Measurements from ENCODE around the gene UBR4. TPM values are rescaled to one million over a fixed set of nuclear protein-coding genes. Genes with fewer than 3 reads are reported as not detected.

Gene UBR4
- total RNA-seq, 1 experiment from 2014 or later = 131 TPM

DNA sequence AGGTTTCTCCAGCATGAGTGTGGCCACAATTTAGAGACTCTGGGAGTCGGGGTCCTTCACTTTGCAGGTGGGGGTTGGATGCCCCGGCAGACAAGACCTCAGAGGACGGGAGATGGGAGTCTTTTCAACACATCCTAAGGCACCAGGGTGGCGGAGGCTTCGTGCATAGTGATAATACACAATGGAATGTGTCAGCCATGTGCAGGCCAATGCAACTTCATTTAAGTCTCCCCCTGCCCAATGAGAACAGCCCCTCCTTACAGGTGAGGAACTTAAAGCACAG, 177.7 kb downstream of the UBR4 start:
- Histone ChIP-seq H4K5ac (ENCODE audit: insufficient read length, low read depth, low read length) (no peak overlapping the region), H3K4me2 (ENCODE audit: insufficient read depth, insufficient read length, low read length) (no peak overlapping the region), H3K27ac (ENCODE audit: insufficient read length, low read depth, low read length) (no peak overlapping the region), H3K79me1 (ENCODE audit: insufficient read depth, low read depth, low read length, poor library complexity, severe bottlenecking) (no peaks in the 10 kb centered on the region), H3K18ac (ENCODE audit: insufficient read length, low read depth, low read length) (no peak overlapping the region), H4K20me1 (ENCODE audit: control insufficient read depth, insufficient read depth, insufficient read length) (peaks cover 3% of the 10 kb centered on the region), H3K79me2 (ENCODE audit: insufficient read depth, low read length) (no peaks in the 10 kb centered on the region), H2BK12ac (ENCODE audit: insufficient read length, low read depth, low read length) (no peak overlapping the region), H2AFZ (ENCODE audit: low read length) (no peak overlapping the region), H3K56ac (ENCODE audit: insufficient read length, low read depth, low read length) (no peak overlapping the region), H3K14ac (ENCODE audit: insufficient read depth, low read length) (no peak overlapping the region), H3K23ac (ENCODE audit: insufficient read length, low read depth, low read length) (no peak overlapping the region), H4K91ac (ENCODE audit: insufficient read length, low read depth, low read length) (no peak overlapping the region), H3K9ac (ENCODE audit: extremely low read depth, insufficient read length, low read length) (no peak overlapping the region), H2BK5ac (ENCODE audit: insufficient read length, low read length) (no peak overlapping the region), H3K23me2 (ENCODE audit: insufficient read length, low read depth, low read length, poor library complexity, severe bottlenecking) (no peaks in the 10 kb centered on the region), H2BK20ac (ENCODE audit: low read depth, low read length, poor library complexity, severe bottlenecking) (no peak overlapping the region), H4K8ac (replicated peaks; ENCODE audit: insufficient read length, low read depth, low read length) (no peak overlapping the region), H3T11ph (ENCODE audit: low read length) (no peak overlapping the region), H3K9me3 (ENCODE audit: control insufficient read depth, low read depth, low read length) (no peaks in the 10 kb centered on the region), H2BK120ac (ENCODE audit: low read depth, low read length, poor library complexity, severe bottlenecking) (no peak overlapping the region), H3K4me1 (ENCODE audit: insufficient read depth, low read length) (no peaks in the 10 kb centered on the region), H2BK15ac (ENCODE audit: low read depth, low read length) (no peak overlapping the region), H2AK5ac (ENCODE audit: insufficient read length, low read length) (no peak overlapping the region), H3K27me3 (ENCODE audit: insufficient read depth, low read length) (no peaks in the 10 kb centered on the region), H3K4ac (ENCODE audit: low read depth, low read length) (no peak overlapping the region)
- peak overlapping the region in 1 of 3 experiments; percentile 34; a peak in 1 of 7 replicates for H3K27ac Mint-ChIP-seq
- no peaks in the 10 kb centered on the region; a peak in 1 of 5 replicates for H3K9me3 Mint-ChIP-seq
- peaks cover 6 to 17% of the 10 kb centered on the region in 2 experiments for H3K4me1 Mint-ChIP-seq
- H3K36me3 Mint-ChIP-seq (ENCODE audit: insufficient read depth in 1 of 3, low read depth in 3 of 3) = no peaks in the 10 kb centered on the region
- peaks cover 3% of the 10 kb centered on the region; the same call in 1 of the 2 replicates for H3K27me3 Mint-ChIP-seq (ENCODE audit: low read depth)
- no peak overlapping the region for H3K4me3 Mint-ChIP-seq
- no CpG with 5 or more reads among the region's 5 CpGs for WGBS (ENCODE audit: extremely low coverage, insufficient read length, low lambda C conversion rate)
- TF ChIP-seq, protein P1, sequence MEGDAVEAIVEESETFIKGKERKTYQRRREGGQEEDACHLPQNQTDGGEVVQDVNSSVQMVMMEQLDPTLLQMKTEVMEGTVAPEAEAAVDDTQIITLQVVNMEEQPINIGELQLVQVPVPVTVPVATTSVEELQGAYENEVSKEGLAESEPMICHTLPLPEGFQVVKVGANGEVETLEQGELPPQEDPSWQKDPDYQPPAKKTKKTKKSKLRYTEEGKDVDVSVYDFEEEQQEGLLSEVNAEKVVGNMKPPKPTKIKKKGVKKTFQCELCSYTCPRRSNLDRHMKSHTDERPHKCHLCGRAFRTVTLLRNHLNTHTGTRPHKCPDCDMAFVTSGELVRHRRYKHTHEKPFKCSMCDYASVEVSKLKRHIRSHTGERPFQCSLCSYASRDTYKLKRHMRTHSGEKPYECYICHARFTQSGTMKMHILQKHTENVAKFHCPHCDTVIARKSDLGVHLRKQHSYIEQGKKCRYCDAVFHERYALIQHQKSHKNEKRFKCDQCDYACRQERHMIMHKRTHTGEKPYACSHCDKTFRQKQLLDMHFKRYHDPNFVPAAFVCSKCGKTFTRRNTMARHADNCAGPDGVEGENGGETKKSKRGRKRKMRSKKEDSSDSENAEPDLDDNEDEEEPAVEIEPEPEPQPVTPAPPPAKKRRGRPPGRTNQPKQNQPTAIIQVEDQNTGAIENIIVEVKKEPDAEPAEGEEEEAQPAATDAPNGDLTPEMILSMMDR (conservative IDR thresholded peaks at IDR 0.05) = no peak
- DNase-seq = no peak
